ENCODE measurements around the gene ARHGAP24.

The ARHGAP24 gene

GRCh38 chr4:85430697-85431096 is 44.3 kb upstream of the ARHGAP24 start:
- Histone ChIP-seq H3K27me3 (ENCODE audit: insufficient read depth, low read length) (no peaks in the 10 kb centered on the region), H2BK12ac (ENCODE audit: low read length) (no peak overlapping the region), H2AFZ (ENCODE audit: insufficient read depth, low read length, poor library complexity) (no peak overlapping the region), H4K8ac (ENCODE audit: low read depth, low read length) (no peak overlapping the region), H3K18ac (ENCODE audit: low read length) (no peak overlapping the region), H3K4me2 (ENCODE audit: low read length) (peak overlapping the region; percentile 5), H3K4me3 (ENCODE audit: low read depth, low read length) (no peak overlapping the region), H3K36me3 (ENCODE audit: control insufficient read depth in 1 of 2, insufficient read depth in 2 of 2, low read length in 2 of 2) (no peaks in the 10 kb centered on the region), H4K12ac (ENCODE audit: low read depth, low read length) (no peak overlapping the region), H3K27ac (ENCODE audit: low read depth, low read length) (peak overlapping the region; percentile 88), H3K9me3 (ENCODE audit: insufficient read depth, low read depth, low read length) (no peaks in the 10 kb centered on the region), H3K14ac (ENCODE audit: low read length) (no peak overlapping the region), H3K23ac (ENCODE audit: low read length) (no peak overlapping the region), H3K79me1 (ENCODE audit: low read length) (peaks cover 10% of the 10 kb centered on the region), H2BK5ac (ENCODE audit: low read depth, low read length, poor library complexity) (no peak overlapping the region), H2BK120ac (ENCODE audit: insufficient read depth, low read length, poor library complexity) (no peak overlapping the region), H3K9ac (ENCODE audit: low read length) (no peak overlapping the region), H3K79me2 (ENCODE audit: control insufficient read depth, insufficient read depth, low read length, poor library complexity) (no peaks in the 10 kb centered on the region), H2AK5ac (ENCODE audit: low read length) (no peak overlapping the region), H4K91ac (ENCODE audit: low read depth, low read length) (no peak overlapping the region), H3K4me1 (ENCODE audit: control insufficient read depth in 1 of 2, insufficient read depth in 2 of 2, low read length in 2 of 2) (peaks cover 10 to 19% of the 10 kb centered on the region in 2 experiments), H3K4ac (ENCODE audit: low read depth, low read length) (no peak overlapping the region)
- peak; percentile 87 to 96 for DNase-seq
- WGBS (ENCODE audit: extremely low coverage, insufficient coverage, insufficient read length), result no CpG with 5 or more reads among the region's 5 CpGs

GRCh38 chr4:85431156-85431555 is 43.8 kb upstream of the ARHGAP24 start:
- H3K9me3 ChIP-seq (ENCODE audit: insufficient read depth, low read depth, low read length), result no peaks in the 10 kb centered on the region
- H3K27ac ChIP-seq (ENCODE audit: low read depth, low read length), result peak overlapping the region; percentile 28
- H4K91ac ChIP-seq (ENCODE audit: low read depth, low read length), result peak overlapping the region; percentile 76
- peak overlapping the region; percentile 33 for H3K4ac ChIP-seq (ENCODE audit: low read depth, low read length)
- H3K9ac ChIP-seq (ENCODE audit: low read length), result no peak overlapping the region
- H2AK5ac ChIP-seq (ENCODE audit: low read length), result no peak overlapping the region
- no peaks in the 10 kb centered on the region for H3K27me3 ChIP-seq (ENCODE audit: insufficient read depth, low read length)
- no peak overlapping the region for H4K8ac ChIP-seq (ENCODE audit: low read depth, low read length)
- no peak overlapping the region for H4K12ac ChIP-seq (ENCODE audit: low read depth, low read length)
- H3K79me2 ChIP-seq (ENCODE audit: control insufficient read depth, insufficient read depth, low read length, poor library complexity), result no peaks in the 10 kb centered on the region
- peak; percentile 8 to 41 for DNase-seq
- no peak overlapping the region for H3K4me2 ChIP-seq (ENCODE audit: low read length)
- H3K79me1 ChIP-seq (ENCODE audit: low read length), result peaks cover 10% of the 10 kb centered on the region
- peaks cover 10 to 19% of the 10 kb centered on the region in 2 experiments for H3K4me1 ChIP-seq (ENCODE audit: control insufficient read depth in 1 of 2, insufficient read depth in 2 of 2, low read length in 2 of 2)
- H2AFZ ChIP-seq (ENCODE audit: insufficient read depth, low read length, poor library complexity), result no peak overlapping the region
- no peak overlapping the region for H3K18ac ChIP-seq (ENCODE audit: low read length)
- no peaks in the 10 kb centered on the region for H3K36me3 ChIP-seq (ENCODE audit: control insufficient read depth in 1 of 2, insufficient read depth in 2 of 2, low read length in 2 of 2)
- no CpG with 5 or more reads among the region's 3 CpGs for WGBS (ENCODE audit: extremely low coverage, insufficient coverage, insufficient read length)
- H3K23ac ChIP-seq (ENCODE audit: low read length), result no peak overlapping the region
- no peak overlapping the region for H3K4me3 ChIP-seq (ENCODE audit: low read depth, low read length)
- H2BK12ac ChIP-seq (ENCODE audit: low read length), result no peak overlapping the region
- H2BK120ac ChIP-seq (ENCODE audit: insufficient read depth, low read length, poor library complexity), result peak overlapping the region; percentile 79
- peak overlapping the region; percentile 57 for H3K14ac ChIP-seq (ENCODE audit: low read length)
- peak overlapping the region; percentile 72 for H2BK5ac ChIP-seq (ENCODE audit: low read depth, low read length, poor library complexity)

GRCh38 chr4:85431881-85432485 is 43.0 kb upstream of the ARHGAP24 start:
- Histone ChIP-seq H3K27ac (ENCODE audit: low read depth, low read length) (no peak overlapping the region), H2AFZ (ENCODE audit: insufficient read depth, low read length, poor library complexity) (no peak overlapping the region), H3K4me3 (ENCODE audit: low read depth, low read length) (no peak overlapping the region), H3K4ac (ENCODE audit: low read depth, low read length) (no peak overlapping the region), H2BK120ac (ENCODE audit: insufficient read depth, low read length, poor library complexity) (peak overlapping the region; percentile 0), H2AK5ac (ENCODE audit: low read length) (no peak overlapping the region), H3K4me1 (ENCODE audit: control insufficient read depth in 1 of 2, insufficient read depth in 2 of 2, low read length in 2 of 2) (peaks cover 10 to 17% of the 10 kb centered on the region in 2 experiments), H3K4me2 (ENCODE audit: low read length) (no peak overlapping the region), H3K79me2 (ENCODE audit: control insufficient read depth, insufficient read depth, low read length, poor library complexity) (no peaks in the 10 kb centered on the region), H3K27me3 (ENCODE audit: insufficient read depth, low read length) (no peaks in the 10 kb centered on the region), H3K9ac (ENCODE audit: low read length) (no peak overlapping the region), H3K14ac (ENCODE audit: low read length) (no peak overlapping the region), H3K23ac (ENCODE audit: low read length) (no peak overlapping the region), H3K18ac (ENCODE audit: low read length) (no peak overlapping the region), H4K12ac (ENCODE audit: low read depth, low read length) (no peak overlapping the region), H3K36me3 (ENCODE audit: control insufficient read depth in 1 of 2, insufficient read depth in 2 of 2, low read length in 2 of 2) (no peaks in the 10 kb centered on the region), H3K9me3 (ENCODE audit: insufficient read depth, low read depth, low read length) (no peaks in the 10 kb centered on the region), H2BK5ac (ENCODE audit: low read depth, low read length, poor library complexity) (no peak overlapping the region), H3K79me1 (ENCODE audit: low read length) (peaks cover 10% of the 10 kb centered on the region), H2BK12ac (ENCODE audit: low read length) (no peak overlapping the region), H4K8ac (ENCODE audit: low read depth, low read length) (no peak overlapping the region), H4K91ac (ENCODE audit: low read depth, low read length) (no peak overlapping the region)
- DNase-seq, result no peak
- no CpG with 5 or more reads among the region's 1 CpG for WGBS (ENCODE audit: extremely low coverage, insufficient coverage, insufficient read length)

GRCh38 chr4:85445050-85445639 is 29.8 kb upstream of the ARHGAP24 start:
- no CpG with 5 or more reads among the region's 1 CpG for WGBS (ENCODE audit: extremely low coverage, insufficient coverage, insufficient read length)
- Histone ChIP-seq H3K79me1 (ENCODE audit: low read length) (no peaks in the 10 kb centered on the region), H4K12ac (ENCODE audit: low read depth, low read length) (no peak overlapping the region), H3K4ac (ENCODE audit: low read depth, low read length) (no peak overlapping the region), H3K4me2 (ENCODE audit: low read length) (no peak overlapping the region), H3K18ac (ENCODE audit: low read length) (no peak overlapping the region), H2BK12ac (ENCODE audit: low read length) (no peak overlapping the region), H3K14ac (ENCODE audit: low read length) (no peak overlapping the region), H3K27ac (ENCODE audit: low read depth, low read length) (no peak overlapping the region), H2AK5ac (ENCODE audit: low read length) (no peak overlapping the region), H3K23ac (ENCODE audit: low read length) (no peak overlapping the region), H3K79me2 (ENCODE audit: control insufficient read depth, insufficient read depth, low read length, poor library complexity) (no peaks in the 10 kb centered on the region), H3K27me3 (ENCODE audit: insufficient read depth, low read length) (no peaks in the 10 kb centered on the region), H4K8ac (ENCODE audit: low read depth, low read length) (no peak overlapping the region), H3K9me3 (ENCODE audit: insufficient read depth, low read depth, low read length) (no peaks in the 10 kb centered on the region), H2BK5ac (ENCODE audit: low read depth, low read length, poor library complexity) (no peak overlapping the region), H3K4me3 (ENCODE audit: low read depth, low read length) (no peak overlapping the region), H3K9ac (ENCODE audit: low read length) (no peak overlapping the region), H2AFZ (ENCODE audit: insufficient read depth, low read length, poor library complexity) (no peak overlapping the region), H3K4me1 (ENCODE audit: control insufficient read depth in 1 of 2, insufficient read depth in 2 of 2, low read length in 2 of 2) (no peaks in the 10 kb centered on the region), H3K36me3 (ENCODE audit: control insufficient read depth in 1 of 2, insufficient read depth in 2 of 2, low read length in 2 of 2) (no peaks in the 10 kb centered on the region), H4K91ac (ENCODE audit: low read depth, low read length) (no peak overlapping the region), H2BK120ac (ENCODE audit: insufficient read depth, low read length, poor library complexity) (no peak overlapping the region)
- DNase-seq, result no peak
